GM19324 (cell line): ENCODE data around the gene GSG1L.
"Not testable (repeated sequence)": the region's sequence is repeated elsewhere in the genome, so short reads cannot be mapped to it uniquely, and the experiment has no call there.

ENCODE experiments used
- ATAC-seq: cut with Tn5 transposase; IDR thresholded peaks from one replicate; pipeline ENCODE4 v1.9.1; 2021; ENCODE audit warnings: mild to moderate bottlenecking, moderate library complexity; ENCODE audit not compliant: unreplicated experiment, low FRiP score

GSG1L gene

GRCh38 chr16:27991876-27992275 lies 71.6 kb downstream of the GSG1L start:
- ATAC-seq: no peak

GRCh38 chr16:27985981-27986380 lies 77.5 kb downstream of the GSG1L start:
- no peak for ATAC-seq

DNA sequence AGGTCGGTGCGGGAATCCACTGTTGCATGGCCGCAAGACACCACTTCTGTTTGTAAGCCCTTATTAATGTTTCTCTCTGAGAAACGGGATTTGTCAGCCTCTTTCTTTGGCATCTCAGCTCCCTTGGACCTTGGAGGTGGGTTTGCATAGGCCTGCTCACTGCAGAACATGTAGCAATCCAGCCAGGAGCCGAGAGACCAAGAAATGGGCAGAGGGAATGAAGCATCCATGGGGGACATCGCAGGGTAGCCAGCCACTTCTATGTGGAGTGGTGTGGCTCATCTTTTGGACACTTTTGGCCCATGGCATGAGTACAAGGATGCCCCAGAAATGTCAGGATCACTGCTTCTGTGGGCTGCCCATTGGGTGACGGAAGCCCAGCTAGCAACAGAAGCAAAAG lies 79.4 kb downstream of the GSG1L start:
- ATAC-seq: no peak

GRCh38 chr16:27983244-27983643 lies 80.3 kb downstream of the GSG1L start:
- no peak for ATAC-seq

GRCh38 chr16:27982184-27982583 lies 81.3 kb downstream of the GSG1L start:
- ATAC-seq: no peak

GRCh38 chr16:27980919-27981700 lies 82.4 kb downstream of the GSG1L start:
- ATAC-seq: no peak

- ATAC-seq: no peak
Measured at GRCh38 chr16:27980076-27980775, 83.3 kb downstream of the GSG1L start.

DNA sequence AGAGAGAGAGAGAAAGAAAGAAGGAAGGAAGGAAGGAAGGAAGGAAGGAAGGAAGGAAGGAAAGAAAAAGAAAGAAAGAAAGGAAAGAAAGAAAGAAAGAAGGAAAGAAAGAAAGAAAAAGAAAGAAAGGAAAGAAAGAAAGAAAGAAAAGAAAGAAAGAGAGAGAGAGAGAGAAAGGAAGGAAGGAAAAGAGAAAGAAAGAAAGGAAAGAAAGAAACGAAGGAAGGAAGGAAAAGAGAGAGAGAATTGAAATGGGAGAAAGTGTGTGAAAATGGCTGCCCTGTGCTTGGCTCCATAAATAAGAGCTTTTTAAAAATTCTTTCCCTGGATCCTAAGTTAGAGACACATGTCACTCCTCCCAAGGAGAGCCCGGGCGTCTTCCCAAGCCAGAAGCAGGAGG lies 83.8 kb downstream of the GSG1L start:
- not testable (repeated sequence) for ATAC-seq

DNA sequence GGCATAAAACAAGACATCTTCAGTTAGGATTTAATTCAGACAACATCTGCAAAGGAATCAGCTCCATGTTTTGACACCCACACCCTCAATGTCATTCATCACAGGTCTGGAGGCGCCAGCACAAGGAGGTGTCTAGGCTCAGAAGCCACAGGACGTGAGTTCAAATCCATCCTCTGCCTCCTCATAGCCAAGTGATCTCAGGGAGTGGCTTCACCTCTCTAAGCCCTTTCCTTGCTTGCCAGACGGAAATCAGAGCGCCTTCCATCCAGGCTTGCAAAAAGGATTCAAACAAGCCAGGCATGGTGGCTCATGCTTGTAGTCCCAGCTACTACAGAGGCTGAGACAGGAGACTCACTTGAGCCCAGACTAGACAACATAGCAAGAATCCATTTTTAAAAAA lies 84.6 kb downstream of the GSG1L start:
- ATAC-seq: no peak

DNA sequence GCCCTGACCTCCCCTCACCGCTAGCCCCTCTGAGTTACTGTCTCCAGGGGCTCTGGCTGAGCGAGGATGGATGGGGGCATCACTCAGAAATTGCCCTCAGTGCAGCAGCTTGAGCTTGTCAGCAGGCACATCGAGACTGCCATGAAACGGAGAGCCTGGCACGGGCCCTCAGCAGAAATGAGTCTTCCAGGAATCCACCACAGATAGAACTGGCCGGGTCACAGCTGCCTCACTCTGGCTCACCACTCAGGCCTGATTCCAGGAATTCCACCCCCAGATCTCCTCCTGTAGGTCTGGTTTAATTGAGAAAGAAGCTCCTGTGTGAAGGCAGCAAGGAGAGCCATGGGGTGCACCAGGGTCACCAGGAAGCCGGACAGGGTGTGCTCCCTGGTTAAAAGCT lies 85.5 kb downstream of the GSG1L start:
- ATAC-seq: no peak

DNA sequence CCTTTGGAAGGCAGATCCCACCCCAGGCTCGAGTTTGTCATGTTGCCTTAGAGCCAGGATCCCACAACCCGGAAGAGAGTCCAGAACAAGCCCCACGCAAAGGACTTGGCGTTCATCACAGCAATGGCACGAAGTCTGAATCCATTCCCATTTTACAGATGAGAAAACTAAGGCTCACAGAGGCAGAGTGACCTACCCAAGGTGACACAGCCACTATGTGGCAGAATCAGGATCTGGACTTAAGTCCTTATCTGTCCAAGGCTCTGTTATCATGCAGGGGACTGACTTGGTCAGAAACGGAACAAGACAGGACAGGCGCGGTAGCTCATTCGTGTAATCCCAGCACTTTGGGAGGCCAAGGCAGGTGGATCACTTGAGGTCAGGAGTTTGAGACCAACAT lies 86.5 kb downstream of the GSG1L start:
- no peak for ATAC-seq

GRCh38 chr16:27974896-27975540 lies 88.5 kb downstream of the GSG1L start:
- no peak for ATAC-seq

- no peak for ATAC-seq
Measured at GRCh38 chr16:27973678-27974077, 89.8 kb downstream of the GSG1L start.

GRCh38 chr16:27972500-27972899 lies 91.0 kb downstream of the GSG1L start:
- ATAC-seq: no peak

DNA sequence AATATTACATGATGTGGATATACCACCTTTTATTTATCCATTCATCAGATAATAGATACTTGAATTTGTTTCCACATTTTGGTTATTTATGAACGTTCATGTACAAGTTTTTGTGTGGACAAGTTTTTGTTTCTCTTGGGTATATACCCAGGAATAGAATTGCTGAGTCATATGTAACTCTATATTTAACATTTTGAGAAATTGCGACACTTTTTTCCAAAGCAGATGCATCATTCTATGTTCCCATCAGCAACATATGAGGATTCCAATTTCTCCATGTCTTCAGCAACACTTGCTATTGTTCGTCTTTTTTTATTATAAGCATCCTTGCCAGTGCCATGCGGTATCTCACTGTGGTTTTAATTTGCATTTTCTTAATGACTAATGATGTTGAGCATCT lies 93.9 kb downstream of the GSG1L start:
- ATAC-seq: no peak

DNA sequence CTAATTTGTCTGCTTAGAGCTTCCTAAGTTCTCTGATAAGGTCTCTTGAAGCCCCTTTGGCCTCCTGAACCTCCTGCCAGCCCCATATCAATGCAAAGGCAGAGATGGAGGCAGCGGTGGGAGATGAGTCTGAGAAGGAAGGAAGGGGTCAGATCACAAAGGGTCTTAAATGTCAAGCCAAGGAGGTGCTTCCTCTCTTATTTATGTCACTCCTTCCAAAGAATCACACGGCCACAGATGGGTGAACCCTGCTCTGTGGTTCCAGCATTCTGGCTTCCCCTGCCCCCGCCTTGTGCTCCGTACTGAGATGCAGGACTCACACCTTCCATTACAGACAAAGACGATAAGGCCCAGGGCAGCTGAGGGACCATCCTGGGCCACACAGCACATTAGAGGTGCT lies 96.3 kb downstream of the GSG1L start:
- no peak for ATAC-seq

DNA sequence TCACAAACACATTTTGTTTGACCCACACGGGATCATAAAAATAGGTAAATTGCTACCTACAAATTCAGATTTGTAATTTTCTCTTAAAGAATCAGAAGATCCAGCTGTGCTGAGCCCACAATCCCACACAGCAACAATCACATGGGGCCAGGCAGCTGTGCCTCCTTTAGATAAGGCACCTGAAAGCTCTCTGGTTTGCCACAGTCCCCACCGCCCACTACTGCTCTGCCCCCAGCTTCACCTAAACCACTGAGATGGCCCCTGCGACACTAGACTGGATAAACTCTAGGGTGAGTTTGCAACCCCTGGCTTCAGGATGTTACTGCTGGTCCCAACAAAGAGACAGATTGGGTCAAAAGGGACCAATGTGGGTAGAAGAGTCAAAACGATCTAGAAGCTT lies 96.8 kb downstream of the GSG1L start:
- ATAC-seq: no peak

DNA sequence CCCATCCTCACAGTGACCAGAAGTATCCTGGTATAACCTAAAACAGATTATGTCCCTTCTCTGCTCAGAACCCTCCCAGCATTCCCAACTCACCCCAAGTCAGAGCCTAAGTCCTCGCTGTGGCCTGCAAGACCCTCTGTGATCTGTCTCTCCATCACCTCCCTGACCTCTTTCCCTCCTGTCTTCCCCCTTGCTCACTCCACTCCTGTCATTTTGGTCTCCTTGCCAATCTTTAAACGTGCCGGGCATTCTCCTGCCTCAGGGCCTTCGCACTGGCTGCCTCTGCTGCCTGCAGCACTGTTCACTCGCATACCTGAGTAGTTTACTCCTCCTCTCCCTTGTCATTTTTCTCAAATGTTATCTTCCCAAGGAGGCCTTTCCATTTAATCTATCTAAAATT lies 97.7 kb downstream of the GSG1L start:
- no peak for ATAC-seq

DNA sequence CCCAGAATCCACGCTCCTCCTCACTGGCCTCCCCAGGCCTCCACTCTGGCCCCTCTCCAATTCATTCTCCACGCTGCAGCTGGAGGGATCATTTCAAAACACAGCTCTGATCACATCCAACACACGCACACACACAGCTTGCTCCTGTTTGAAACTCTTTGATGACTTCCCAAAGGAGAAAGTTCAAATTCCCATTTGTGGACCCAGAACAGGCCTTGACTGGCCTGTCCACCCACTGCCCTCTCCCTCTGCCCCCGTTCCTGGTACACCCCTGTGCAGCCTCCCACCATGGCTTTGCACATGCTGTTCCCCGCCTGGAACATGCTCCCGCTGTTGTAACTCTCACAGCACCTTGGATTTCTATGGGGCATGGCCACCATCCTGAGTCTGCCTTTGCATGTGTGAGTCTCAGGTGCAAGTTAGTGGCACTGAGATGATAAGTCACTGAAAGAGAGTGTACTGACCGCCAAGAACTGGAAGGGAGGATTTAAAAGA lies 100.0 kb downstream of the GSG1L start:
- no peak for ATAC-seq

GRCh38 chr16:27962197-27962596 lies 101.3 kb downstream of the GSG1L start:
- ATAC-seq: no peak

GRCh38 chr16:27961296-27961620 lies 102.3 kb downstream of the GSG1L start:
- ATAC-seq: no peak
